Esophagus muscularis mucosa (tissue), 4 donors: ENCODE data around the gene FZD10. TPM values are rescaled to one million over a fixed set of nuclear protein-coding genes. Genes with fewer than 3 reads are reported as not detected.

Experiments
- DNase-seq: peaks from one replicate; pipeline ENCODE4 v3.0.0-alpha.2; 2017; ENCODE audit errors: extremely low spot score
- H3K27ac ChIP-seq, 4 donors: fragments of 200-600 bp; sonication (generic); replicated peaks in 1 of 4; 1 replicate in 3 of 4; 2 replicates in 1 of 4; pipeline ENCODE4 v1.5.1; 2016 to 2019; ENCODE audit warnings: mild to moderate bottlenecking in 1 of 4
- H3K27me3 ChIP-seq, 4 donors: fragments of 200-600 bp; sonication (generic); one replicate each; pipeline versions ENCODE4 v1.5.1 to v1.6.0; 2016 to 2019
- H3K36me3 ChIP-seq, 4 donors: fragments of 200-600 bp; sonication (generic); one replicate each; pipeline ENCODE4 v1.5.1; 2016 to 2019
- H3K4me1 ChIP-seq, 4 donors: fragments of 200-600 bp; sonication (generic); one replicate each; pipeline ENCODE4 v1.5.1; 2016 to 2019
- H3K4me3 ChIP-seq, 4 donors: fragments of 200-600 bp; sonication (generic); 1 replicate in 2 of 4; 2 replicates in 2 of 4; pipeline ENCODE4 v1.5.1; 2016 to 2019; ENCODE audit warnings: mild to moderate bottlenecking in 4 of 4, moderate library complexity in 1 of 4
- H3K9me3 ChIP-seq, 4 donors: fragments of 200-600 bp; sonication (generic); 1 replicate in 3 of 4; 2 replicates in 1 of 4; pipeline ENCODE4 v1.5.1; 2016 to 2019
- EP300 ChIP-seq: sonication (generic); formaldehyde crosslinking; IDR thresholded peaks from one replicate; pipeline ENCODE4 v1.6.1; 2017; ENCODE audit warnings: antibody characterized with exemption
- POLR2A ChIP-seq: fragments of 450-650 bp; IDR thresholded peaks from one replicate; pipeline ENCODE4 v1.6.1; 2017; ENCODE audit warnings: antibody characterized with exemption, moderate library complexity, mild to moderate bottlenecking, low read depth
- POLR2AphosphoS5 ChIP-seq, 2 donors: sonication (generic); formaldehyde crosslinking; IDR thresholded peaks; one replicate each; pipeline ENCODE4 v1.6.1; 2017; ENCODE audit warnings: antibody characterized with exemption in 2 of 2
- WGBS: methylation state at CpG from one replicate; pipeline ENCODE4 v1.1.5; 2018; 5-methylcytosine and 5-hydroxymethylcytosine counted together
- intact Hi-C: fragments of 100-400 bp; cut with DNase I; formaldehyde crosslinking; loops from one replicate; pipeline ENCODE4 v1.15.1; 2023
- total RNA-seq, 4 donors: library from RNA; depleted of rRNA; stranded (reverse); fragments of >200 nt; gene quantifications; one replicate each; pipeline versions ENCODE4 v1.1.0 to v1.2.1, GENCODE V29; 2016
- TF ChIP-seq, protein P1 (sequence below), 3 experiments: fragments of 200-600 bp in 2 of 3; fragments of 450-650 bp in 1 of 3; sonication (generic) in 2 of 3; IDR thresholded peaks; one replicate each; pipeline ENCODE4 v1.5.1; 2017 to 2019; ENCODE audit warnings: antibody characterized with exemption in 3 of 3, mild to moderate bottlenecking in 2 of 3, moderate library complexity in 1 of 3

FZD10 gene
- total RNA-seq, 4 donors from 2014 or later: 0.42 to 1.5 (median 1.0) TPM

GRCh38 chr12:130137040-130138018 lies 24.9 kb upstream of the FZD10 start:
- 65% methylated on average over 26 of the region's 26 CpGs for WGBS
- no peak overlapping the region for H3K27ac ChIP-seq
- no peaks in the 10 kb centered on the region for H3K9me3 ChIP-seq
- intact Hi-C loops: no loop called here
- no peak overlapping the region for H3K4me3 ChIP-seq
- TF ChIP-seq EP300 (no peak), POLR2AphosphoS5 (IDR thresholded peaks at IDR 0.05) (no peak), POLR2A (no peak)
- TF ChIP-seq, protein P1, sequence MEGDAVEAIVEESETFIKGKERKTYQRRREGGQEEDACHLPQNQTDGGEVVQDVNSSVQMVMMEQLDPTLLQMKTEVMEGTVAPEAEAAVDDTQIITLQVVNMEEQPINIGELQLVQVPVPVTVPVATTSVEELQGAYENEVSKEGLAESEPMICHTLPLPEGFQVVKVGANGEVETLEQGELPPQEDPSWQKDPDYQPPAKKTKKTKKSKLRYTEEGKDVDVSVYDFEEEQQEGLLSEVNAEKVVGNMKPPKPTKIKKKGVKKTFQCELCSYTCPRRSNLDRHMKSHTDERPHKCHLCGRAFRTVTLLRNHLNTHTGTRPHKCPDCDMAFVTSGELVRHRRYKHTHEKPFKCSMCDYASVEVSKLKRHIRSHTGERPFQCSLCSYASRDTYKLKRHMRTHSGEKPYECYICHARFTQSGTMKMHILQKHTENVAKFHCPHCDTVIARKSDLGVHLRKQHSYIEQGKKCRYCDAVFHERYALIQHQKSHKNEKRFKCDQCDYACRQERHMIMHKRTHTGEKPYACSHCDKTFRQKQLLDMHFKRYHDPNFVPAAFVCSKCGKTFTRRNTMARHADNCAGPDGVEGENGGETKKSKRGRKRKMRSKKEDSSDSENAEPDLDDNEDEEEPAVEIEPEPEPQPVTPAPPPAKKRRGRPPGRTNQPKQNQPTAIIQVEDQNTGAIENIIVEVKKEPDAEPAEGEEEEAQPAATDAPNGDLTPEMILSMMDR (IDR thresholded peaks at IDR 0.05): no peak
- H3K36me3 ChIP-seq: no peaks in the 10 kb centered on the region
- H3K27me3 ChIP-seq: peaks cover 0 to 58% (median 0%) of the 10 kb centered on the region in 4 donors
- no peaks in the 10 kb centered on the region for H3K4me1 ChIP-seq
- DNase-seq: no peak

GRCh38 chr12:130138478-130138877 lies 23.8 kb upstream of the FZD10 start:
- Histone ChIP-seq H3K9me3 (no peaks in the 10 kb centered on the region), H3K27ac (no peak overlapping the region), H3K4me1 (no peaks in the 10 kb centered on the region), H3K27me3 (peaks cover 0 to 54% (median 0%) of the 10 kb centered on the region in 4 donors), H3K36me3 (no peaks in the 10 kb centered on the region), H3K4me3 (no peak overlapping the region)
- WGBS: 89% methylated on average over 20 of the region's 20 CpGs
- no peak for TF ChIP-seq POLR2AphosphoS5 (IDR thresholded peaks at IDR 0.05)
- TF ChIP-seq, protein P1 (IDR thresholded peaks at IDR 0.05): no peak
- TF ChIP-seq POLR2A: no peak
- TF ChIP-seq EP300: no peak
- intact Hi-C loops: no loop called here
- no peak for DNase-seq

DNA sequence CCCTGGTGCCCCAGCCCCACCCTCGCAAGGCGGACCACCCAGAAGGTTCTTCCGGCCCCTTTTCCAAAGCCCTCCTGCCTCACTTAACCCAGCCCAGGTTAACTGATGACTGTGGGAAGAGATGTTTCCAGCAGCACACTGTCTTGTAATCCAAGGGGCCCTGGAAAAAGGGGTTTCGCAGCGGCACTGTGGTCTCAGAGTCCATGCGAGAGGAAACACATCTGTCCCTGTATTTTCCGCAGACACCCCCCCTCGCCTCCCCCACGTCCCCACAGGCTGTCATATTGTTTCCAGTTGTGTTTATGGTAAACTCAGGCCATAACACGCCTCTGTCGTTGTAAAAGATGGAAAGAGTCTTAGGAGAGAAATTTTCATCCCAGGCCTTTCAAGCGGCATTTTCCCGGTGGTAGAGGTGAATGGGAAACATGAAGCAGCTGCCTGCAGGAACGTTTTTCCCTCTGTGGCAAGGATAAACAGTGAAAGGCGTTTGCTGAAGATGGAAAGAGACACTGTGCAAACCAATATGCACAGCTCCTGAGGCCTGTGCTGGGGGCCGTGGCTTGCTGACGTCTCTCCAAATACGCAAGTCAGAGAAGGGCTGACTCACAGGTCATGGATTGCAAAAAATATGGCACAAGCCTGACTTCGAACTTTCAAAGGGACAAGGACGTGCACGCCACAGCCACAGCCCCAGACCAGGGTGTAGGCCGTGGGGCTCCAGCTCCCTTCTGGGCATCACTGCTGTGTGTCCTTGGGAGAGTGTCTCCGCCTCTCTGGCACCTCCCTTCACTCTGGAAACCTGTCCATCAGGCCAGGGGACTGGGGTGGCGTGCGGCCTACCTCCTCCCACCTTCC lies 22.5 kb upstream of the FZD10 start:
- Histone ChIP-seq H3K27ac (no peak overlapping the region), H3K36me3 (no peaks in the 10 kb centered on the region), H3K27me3 (peaks cover 0 to 47% (median 0%) of the 10 kb centered on the region in 4 donors), H3K9me3 (no peaks in the 10 kb centered on the region), H3K4me3 (no peak overlapping the region), H3K4me1 (no peaks in the 10 kb centered on the region)
- DNase-seq: no peak
- WGBS: 68% methylated on average over 25 of the region's 25 CpGs
- intact Hi-C loops: no loop called here
- TF ChIP-seq EP300: no peak
- TF ChIP-seq, protein P1 (IDR thresholded peaks at IDR 0.05): no peak
- TF ChIP-seq POLR2AphosphoS5 (IDR thresholded peaks at IDR 0.05): no peak
- TF ChIP-seq POLR2A: no peak

DNA sequence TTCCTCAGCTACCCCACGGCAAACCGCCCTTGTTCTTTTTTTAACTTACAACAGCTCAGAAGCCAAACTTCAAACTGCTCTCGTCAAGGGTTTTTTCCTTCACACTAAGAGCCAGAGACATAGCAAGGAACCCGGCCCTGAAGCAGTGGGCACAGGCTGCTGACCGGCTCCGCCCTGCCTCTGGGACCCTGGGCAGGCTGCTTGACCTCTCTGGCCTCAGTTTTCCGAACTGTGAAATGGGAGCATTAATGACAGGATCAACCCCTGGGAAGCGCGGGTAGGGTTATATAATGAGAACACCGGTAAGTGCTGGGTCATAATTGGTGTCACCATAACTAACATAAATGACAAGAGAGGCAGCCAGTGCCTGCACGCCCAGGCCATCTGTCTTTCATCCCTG lies 21.2 kb upstream of the FZD10 start:
- Histone ChIP-seq H3K27me3 (peaks cover 0 to 58% (median 0%) of the 10 kb centered on the region in 4 donors), H3K27ac (no peak overlapping the region), H3K4me1 (no peaks in the 10 kb centered on the region), H3K9me3 (no peaks in the 10 kb centered on the region), H3K4me3 (no peak overlapping the region), H3K36me3 (no peaks in the 10 kb centered on the region)
- DNase-seq: no peak
- 92% methylated on average over 10 of the region's 11 CpGs for WGBS
- intact Hi-C loops: no loop called here
- TF ChIP-seq, protein P1 (IDR thresholded peaks at IDR 0.05): no peak
- no peak for TF ChIP-seq POLR2A
- TF ChIP-seq EP300: no peak
- no peak for TF ChIP-seq POLR2AphosphoS5 (IDR thresholded peaks at IDR 0.05)
